HEK293T (cell line): ENCODE data around the gene SLC22A4.

Experiments used
- ARNT ChIP-seq: fragments of 450-650 bp; IDR thresholded peaks from 2 replicates; pipeline ENCODE4 v1.6.1; 2017; ENCODE audit warnings: mild to moderate bottlenecking
- BHLHE40 ChIP-seq: fragments of 450-650 bp; IDR thresholded peaks from 2 replicates; pipeline ENCODE4 v1.6.1; 2016; ENCODE audit warnings: mild to moderate bottlenecking, moderate library complexity, borderline replicate concordance
- CTBP1 ChIP-seq: fragments of 450-650 bp; IDR thresholded peaks from 2 replicates; pipeline ENCODE4 v1.6.1; 2016; ENCODE audit warnings: borderline replicate concordance
- FOXM1 ChIP-seq: fragments of 450-650 bp; IDR thresholded peaks from 2 replicates; pipeline ENCODE4 v1.6.1; 2017; ENCODE audit warnings: mild to moderate bottlenecking, borderline replicate concordance
- L3MBTL2 ChIP-seq: fragments of 450-650 bp; conservative IDR thresholded peaks from 2 replicates; pipeline ENCODE4 v1.6.1; 2016; ENCODE audit warnings: mild to moderate bottlenecking
- NFRKB ChIP-seq: fragments of 450-650 bp; IDR thresholded peaks from 2 replicates; pipeline ENCODE4 v1.6.1; 2016; ENCODE audit warnings: mild to moderate bottlenecking, moderate library complexity

- TF ChIP-seq CTBP1: no peak
- no peak for TF ChIP-seq BHLHE40
- no peak for TF ChIP-seq L3MBTL2
- no peak for TF ChIP-seq FOXM1
- TF ChIP-seq ARNT: no peak
- TF ChIP-seq NFRKB: no peak
Observed at GRCh38 chr5:132392978-132393825, 99.0 kb downstream of the SLC22A4 start.
